Dendritic cell treated with granulocyte-macrophage colony-stimulating factor and Interleukin-4, amounts not matched to agents 40 ng/mL and 50 ng/mL, for 4 days (primary cell): ENCODE data around the gene TRIM7.
"Not testable (repeated sequence)": the region's sequence is repeated elsewhere in the genome, so short reads cannot be mapped to it uniquely, and the experiment has no call there.

ENCODE experiments used
- H3K27ac Mint-ChIP-seq: one replicate; pipeline ENCODE4 v1.8.0; 2022; ENCODE audit warnings: mild to moderate bottlenecking, mixed read lengths
- H3K27me3 Mint-ChIP-seq: one replicate; pipeline ENCODE4 v1.8.0; 2022; ENCODE audit warnings: mild to moderate bottlenecking, mixed read lengths
- H3K36me3 Mint-ChIP-seq: one replicate; pipeline ENCODE4 v1.8.0; 2022; ENCODE audit warnings: low read depth, mixed read lengths
- H3K4me1 Mint-ChIP-seq: one replicate; pipeline ENCODE4 v1.8.0; 2022; ENCODE audit warnings: low read depth, mixed read lengths
- H3K4me3 Mint-ChIP-seq: one replicate; pipeline ENCODE4 v1.8.0; 2022; ENCODE audit warnings: mild to moderate bottlenecking, moderate library complexity, mixed read lengths
- H3K9me3 Mint-ChIP-seq: one replicate; pipeline ENCODE4 v1.8.0; 2022; ENCODE audit warnings: mixed read lengths
- intact Hi-C: fragments of 100-400 bp; cut with micrococcal nuclease; formaldehyde crosslinking; loops from one replicate; pipeline ENCODE4 v1.15.0; 2022

The TRIM7 gene

DNA sequence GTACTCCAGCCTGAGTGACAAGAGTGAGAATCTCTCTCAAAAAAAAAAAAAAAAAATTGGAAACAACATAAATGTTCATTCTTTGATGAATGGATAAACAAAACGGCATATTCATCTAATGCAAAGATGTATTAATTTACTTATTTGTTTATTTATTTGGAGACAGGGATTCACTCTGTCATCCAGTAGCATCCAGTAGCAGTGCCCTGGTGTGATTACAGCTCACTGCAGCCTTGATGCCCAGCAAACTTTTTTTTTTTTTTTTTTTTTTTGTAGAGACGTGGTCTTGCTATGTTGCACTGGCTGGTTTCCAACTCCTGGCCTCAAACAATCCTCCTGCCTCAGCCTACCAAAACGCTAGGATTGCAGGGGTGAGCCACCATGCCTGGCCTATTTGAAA is 33.2 kb downstream of the TRIM7 start:
- H3K9me3 Mint-ChIP-seq: no peaks in the 10 kb centered on the region
- H3K36me3 Mint-ChIP-seq: no peaks in the 10 kb centered on the region
- H3K27ac Mint-ChIP-seq: no peak overlapping the region
- intact Hi-C loops: loop anchor here (5.0 kb wide), 1 partner anchor 36 kb away; the partner anchor contains the start of gene TRIM7
- peaks cover 33% of the 10 kb centered on the region for H3K4me1 Mint-ChIP-seq
- H3K27me3 Mint-ChIP-seq: peaks cover 87% of the 10 kb centered on the region
- no peak overlapping the region for H3K4me3 Mint-ChIP-seq

DNA sequence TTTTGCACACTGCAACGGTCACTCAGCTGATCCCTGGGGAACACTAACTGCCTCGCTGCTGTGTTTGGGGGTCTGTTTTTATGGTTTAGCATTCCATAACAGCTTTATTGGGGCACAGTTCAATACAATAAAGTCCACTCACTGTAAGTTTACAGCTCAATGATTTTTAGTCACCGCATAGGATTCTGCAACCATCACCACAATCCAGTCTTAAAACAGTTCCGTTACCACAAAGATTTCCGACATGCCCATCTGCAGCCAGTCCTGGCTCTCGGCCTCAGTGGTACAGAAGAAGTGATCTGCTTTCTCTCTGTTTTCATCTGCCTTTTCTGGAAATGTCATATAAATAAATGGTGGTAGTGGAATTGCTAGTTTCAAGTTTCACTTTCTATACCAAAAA is 34.0 kb downstream of the TRIM7 start:
- H3K4me1 Mint-ChIP-seq: peaks cover 33% of the 10 kb centered on the region
- H3K9me3 Mint-ChIP-seq: no peaks in the 10 kb centered on the region
- H3K27ac Mint-ChIP-seq: no peak overlapping the region
- H3K36me3 Mint-ChIP-seq: no peaks in the 10 kb centered on the region
- peaks cover 89% of the 10 kb centered on the region for H3K27me3 Mint-ChIP-seq
- H3K4me3 Mint-ChIP-seq: no peak overlapping the region
- intact Hi-C loops: loop anchor here (5.0 kb wide), 1 partner anchor 36 kb away; the partner anchor contains the start of gene TRIM7

DNA sequence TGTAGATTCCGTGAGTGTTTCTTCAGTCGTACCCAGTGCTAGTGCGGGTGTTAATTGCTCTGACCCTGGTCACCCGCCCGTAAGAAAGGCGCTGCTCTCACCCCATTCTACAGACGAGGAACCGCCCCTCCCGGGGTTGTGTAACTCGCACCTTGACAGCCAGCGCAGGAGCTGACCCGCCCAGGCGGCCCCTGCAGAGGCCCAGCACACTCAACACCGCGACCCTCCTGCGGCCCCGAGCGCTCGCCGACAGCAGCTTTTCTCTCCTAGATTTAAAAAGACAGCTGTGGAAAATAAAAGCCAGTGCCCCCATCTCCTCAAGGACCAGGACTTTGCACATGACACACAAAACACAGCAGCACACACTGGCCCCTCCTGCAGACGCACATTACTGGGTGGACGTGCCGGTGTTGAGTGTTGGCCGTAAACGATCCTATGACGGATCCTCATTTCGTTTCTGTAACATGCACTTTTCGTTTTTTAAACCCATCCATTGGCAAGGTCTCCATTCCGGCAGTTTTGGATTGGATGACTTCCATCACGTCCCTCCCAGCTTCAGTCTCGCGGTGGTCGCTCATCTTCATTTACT is 34.7 kb downstream of the TRIM7 start:
- intact Hi-C loops: loop anchor here (5.0 kb wide), 1 partner anchor 37 kb away; the partner anchor contains the start of gene TRIM7
- H3K27ac Mint-ChIP-seq: no peak overlapping the region

DNA sequence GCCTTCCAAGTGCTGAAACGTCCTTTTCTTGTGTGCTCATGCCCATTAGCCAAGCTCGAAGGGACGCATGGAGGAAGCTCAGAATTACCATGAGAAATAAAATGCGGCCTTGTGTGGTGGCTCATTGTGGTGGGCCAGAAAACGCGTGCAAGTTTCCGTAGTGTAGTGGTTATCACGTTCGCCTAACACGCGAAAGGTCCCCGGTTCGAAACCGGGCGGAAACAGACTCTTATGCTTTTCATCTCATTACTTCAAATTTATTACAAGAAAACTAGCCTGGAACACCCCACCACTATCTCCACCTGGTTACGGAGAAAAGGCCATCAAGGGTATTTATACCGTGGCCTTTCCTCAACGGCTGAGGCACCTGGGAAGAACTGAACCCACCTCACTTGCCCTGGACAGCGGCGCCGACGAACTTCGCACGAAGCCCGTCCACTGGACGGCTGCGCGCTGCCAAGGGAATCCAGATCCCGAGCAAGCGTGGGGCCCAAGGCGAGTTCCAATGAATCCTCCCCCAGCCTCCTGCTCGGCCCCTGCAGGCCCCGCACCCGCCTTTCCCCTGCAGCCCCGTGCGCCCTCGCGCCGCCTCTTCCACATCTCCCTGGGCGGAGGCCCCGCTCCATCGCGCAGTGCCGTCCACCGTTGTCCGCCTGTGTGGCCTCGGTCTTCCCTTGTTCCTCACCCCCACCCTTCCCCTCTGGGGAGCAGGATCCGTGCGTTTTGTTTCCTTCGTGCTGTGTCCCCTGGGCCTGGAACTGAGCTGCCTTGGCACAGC is 35.3 kb downstream of the TRIM7 start:
- Mint-ChIP-seq H3K4me3 (peak overlapping the region; percentile 22), H3K4me1 (peaks cover 33% of the 10 kb centered on the region), H3K27me3 (peaks cover 94% of the 10 kb centered on the region)
- H3K9me3 Mint-ChIP-seq, H3K27ac Mint-ChIP-seq, H3K36me3 Mint-ChIP-seq: not testable (repeated sequence)
- intact Hi-C loops: loop anchor here (5.0 kb wide), 1 partner anchor 38 kb away; the partner anchor contains the start of gene TRIM7

More for the DNA sequence above, 34.7 kb downstream of the TRIM7 start:
- peak overlapping the region; percentile 22 for H3K4me3 Mint-ChIP-seq
- H3K36me3 Mint-ChIP-seq: no peaks in the 10 kb centered on the region
- peaks cover 33% of the 10 kb centered on the region for H3K4me1 Mint-ChIP-seq
- H3K27me3 Mint-ChIP-seq: peaks cover 89% of the 10 kb centered on the region
- no peaks in the 10 kb centered on the region for H3K9me3 Mint-ChIP-seq

DNA sequence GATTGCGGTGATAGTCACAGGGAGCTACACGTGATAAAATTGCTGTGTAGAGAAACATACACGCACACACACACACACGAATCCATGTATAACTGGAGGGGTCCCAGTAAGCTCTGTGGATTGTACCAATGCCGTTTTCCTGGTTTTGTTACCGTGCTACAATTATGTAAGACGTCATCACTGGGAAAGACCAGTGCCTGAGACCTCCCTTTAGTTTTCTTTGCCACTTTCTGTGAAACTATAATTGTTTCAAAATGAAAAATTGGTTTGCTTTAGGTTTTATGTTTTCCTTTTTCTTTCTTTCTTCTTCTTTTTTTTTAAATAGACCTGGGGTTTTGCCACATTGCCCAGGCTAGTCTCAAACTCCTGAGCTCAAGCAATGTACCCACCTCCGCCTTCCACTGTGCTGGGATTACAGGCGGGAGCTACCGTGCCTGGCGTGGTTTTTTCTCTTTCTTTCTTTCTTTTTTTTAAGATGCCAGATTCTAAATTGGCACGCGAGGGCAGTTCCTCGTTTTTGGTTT is 36.3 kb downstream of the TRIM7 start:
- H3K27me3 Mint-ChIP-seq: peaks cover 94% of the 10 kb centered on the region
- H3K4me1 Mint-ChIP-seq: peaks cover 30% of the 10 kb centered on the region
- H3K4me3 Mint-ChIP-seq: no peak overlapping the region
- H3K36me3 Mint-ChIP-seq: no peaks in the 10 kb centered on the region
- no peak overlapping the region for H3K27ac Mint-ChIP-seq
- intact Hi-C loops: no loop called here
- no peaks in the 10 kb centered on the region for H3K9me3 Mint-ChIP-seq

GRCh38 chr5:181167814-181168488 is 37.0 kb downstream of the TRIM7 start:
- intact Hi-C loops: no loop called here
- no peaks in the 10 kb centered on the region for H3K9me3 Mint-ChIP-seq
- no peak overlapping the region for H3K27ac Mint-ChIP-seq
- no peak overlapping the region for H3K4me3 Mint-ChIP-seq
- no peaks in the 10 kb centered on the region for H3K36me3 Mint-ChIP-seq
- H3K27me3 Mint-ChIP-seq: peaks cover 91% of the 10 kb centered on the region
- H3K4me1 Mint-ChIP-seq: peaks cover 29% of the 10 kb centered on the region

GRCh38 chr5:181166812-181167733 is 37.9 kb downstream of the TRIM7 start:
- H3K4me1 Mint-ChIP-seq: peaks cover 27% of the 10 kb centered on the region
- intact Hi-C loops: no loop called here
- H3K36me3 Mint-ChIP-seq: no peaks in the 10 kb centered on the region
- H3K27ac Mint-ChIP-seq: no peak overlapping the region
- H3K27me3 Mint-ChIP-seq: peaks cover 91% of the 10 kb centered on the region
- no peak overlapping the region for H3K4me3 Mint-ChIP-seq
- no peaks in the 10 kb centered on the region for H3K9me3 Mint-ChIP-seq

DNA sequence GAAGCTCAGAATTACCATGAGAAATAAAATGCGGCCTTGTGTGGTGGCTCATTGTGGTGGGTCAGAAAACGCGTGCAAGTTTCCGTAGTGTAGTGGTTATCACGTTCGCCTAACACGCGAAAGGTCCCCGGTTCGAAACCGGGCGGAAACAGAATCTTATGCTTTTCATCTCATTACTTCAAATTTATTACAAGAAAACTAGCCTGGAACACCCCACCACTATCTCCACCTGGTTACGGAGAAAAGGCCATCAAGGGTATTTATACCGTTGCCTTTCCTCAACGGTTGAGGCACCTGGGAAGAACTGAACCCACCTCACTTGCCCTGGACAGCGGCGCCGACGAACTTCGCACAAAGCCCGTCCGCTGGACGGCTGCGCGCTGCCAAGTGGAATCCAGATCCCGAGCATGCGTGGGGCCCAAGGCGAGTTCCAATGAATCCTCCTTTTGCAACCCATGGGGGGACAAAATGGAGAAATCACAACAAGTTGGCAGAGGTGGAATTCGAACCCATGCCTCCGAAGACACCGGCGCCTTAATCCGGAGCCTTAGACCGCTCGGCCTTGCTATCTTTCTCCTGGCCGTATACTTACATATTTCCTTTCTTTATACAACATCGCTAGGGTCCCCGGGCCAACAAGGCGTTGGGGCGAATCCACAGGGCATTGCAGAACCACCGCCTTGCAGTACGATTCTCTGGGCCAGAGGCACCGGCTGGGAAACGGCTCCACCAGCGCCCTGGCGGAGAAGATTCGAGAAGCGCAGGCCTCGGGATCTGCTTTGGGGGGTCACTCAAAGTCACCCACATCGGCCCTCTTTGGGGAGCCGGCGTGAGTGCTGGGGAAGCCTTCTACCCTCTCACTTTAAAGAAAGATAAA is 40.7 kb downstream of the TRIM7 start:
- H3K27me3 Mint-ChIP-seq: peaks cover 70% of the 10 kb centered on the region
- H3K27ac Mint-ChIP-seq: peak overlapping the region; percentile 35
- intact Hi-C loops: no loop called here
- H3K4me3 Mint-ChIP-seq: peak overlapping the region; percentile 72
- no peaks in the 10 kb centered on the region for H3K36me3 Mint-ChIP-seq
- H3K4me1 Mint-ChIP-seq: peaks cover 30% of the 10 kb centered on the region
- no peaks in the 10 kb centered on the region for H3K9me3 Mint-ChIP-seq

DNA sequence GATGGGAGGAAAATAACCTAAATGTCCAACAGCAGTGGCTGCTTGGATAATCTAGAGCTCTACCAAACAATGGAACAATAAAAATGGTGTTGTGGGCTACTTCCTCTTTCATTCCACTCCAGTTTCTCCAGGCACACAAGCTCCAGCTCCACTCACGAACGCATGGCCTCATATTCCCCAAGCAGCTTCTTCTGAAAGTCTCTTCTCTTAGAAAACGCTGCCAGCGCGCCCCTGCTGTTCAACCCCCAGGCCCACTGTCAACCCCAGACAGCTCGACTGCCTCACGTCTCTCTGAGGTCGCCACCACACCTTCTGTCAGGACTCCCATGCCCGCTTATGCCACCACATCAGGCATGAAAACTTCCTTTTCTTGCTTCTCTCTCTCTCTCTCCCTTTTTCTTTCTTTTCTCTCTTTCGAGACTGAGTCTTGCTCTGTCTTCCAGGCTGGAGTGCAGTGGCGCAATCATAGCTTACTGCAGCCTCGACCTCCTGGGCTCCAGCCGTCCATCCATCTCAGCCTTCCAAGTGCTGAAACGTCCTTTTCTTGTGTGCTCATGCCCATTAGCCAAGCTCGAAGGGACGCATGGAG is 41.4 kb downstream of the TRIM7 start:
- H3K4me3 Mint-ChIP-seq: peak overlapping the region; percentile 72
- H3K27ac Mint-ChIP-seq: peak overlapping the region; percentile 35
- H3K9me3 Mint-ChIP-seq: no peaks in the 10 kb centered on the region
- intact Hi-C loops: no loop called here
- H3K4me1 Mint-ChIP-seq: peaks cover 26% of the 10 kb centered on the region
- no peaks in the 10 kb centered on the region for H3K36me3 Mint-ChIP-seq
- peaks cover 65% of the 10 kb centered on the region for H3K27me3 Mint-ChIP-seq

DNA sequence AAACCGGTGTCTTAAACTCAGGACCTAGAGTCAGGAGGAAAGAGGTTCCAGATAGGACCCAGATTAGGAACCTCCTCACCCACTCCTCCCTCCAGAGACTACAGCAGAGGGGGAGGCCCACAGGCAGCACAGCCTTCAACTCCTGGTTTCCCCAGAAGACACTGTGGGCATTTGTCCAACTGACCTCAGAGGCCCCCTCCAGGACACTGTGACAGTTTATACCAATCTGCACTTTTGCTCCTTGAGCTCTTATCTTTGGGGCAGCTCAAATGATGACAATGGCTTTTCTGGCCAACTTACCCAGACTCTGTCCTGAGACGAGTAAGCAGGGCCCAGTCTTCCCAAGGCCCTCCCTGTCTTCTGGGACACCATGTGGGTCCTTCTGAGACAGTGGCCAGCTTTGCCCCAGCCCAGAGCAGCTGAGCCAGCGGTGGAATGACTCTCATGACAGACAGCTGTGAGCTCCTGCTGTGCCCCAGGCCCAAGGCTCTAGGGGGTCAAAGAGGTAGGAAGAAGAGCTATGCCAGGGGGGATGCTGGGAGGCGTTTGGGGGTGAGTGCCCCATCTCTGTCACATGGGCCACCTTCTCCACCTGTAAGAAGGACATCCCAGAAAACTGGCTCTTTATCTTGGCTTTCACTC is 43.3 kb downstream of the TRIM7 start:
- Mint-ChIP-seq H3K27ac (peak overlapping the region; percentile 34), H3K36me3 (no peaks in the 10 kb centered on the region), H3K9me3 (no peaks in the 10 kb centered on the region), H3K27me3 (peaks cover 54% of the 10 kb centered on the region), H3K4me1 (peaks cover 26% of the 10 kb centered on the region), H3K4me3 (no peak overlapping the region)
- intact Hi-C loops: no loop called here

- Mint-ChIP-seq H3K27me3 (peaks cover 50% of the 10 kb centered on the region), H3K27ac (peak overlapping the region; percentile 64), H3K4me1 (peaks cover 26% of the 10 kb centered on the region)
- H3K36me3 Mint-ChIP-seq, H3K4me3 Mint-ChIP-seq, intact Hi-C loops, H3K9me3 Mint-ChIP-seq: not testable (repeated sequence)
Observed at GRCh38 chr5:181160755-181161533, 44.1 kb downstream of the TRIM7 start.
